GM18517 (cell line): ENCODE data around the gene NYAP2.
A peak's percentile ranks its signal among the peaks of the same experiment; 100 is the strongest.

ENCODE experiments used
- ATAC-seq: cut with Tn5 transposase; IDR thresholded peaks from one replicate; pipeline ENCODE4 v1.9.1; 2021; ENCODE audit warnings: mild to moderate bottlenecking, moderate library complexity; ENCODE audit not compliant: unreplicated experiment

The NYAP2 gene

GRCh38 chr2:225428360-225428759 is 28.9 kb downstream of the NYAP2 start:
- no peak for ATAC-seq

GRCh38 chr2:225429717-225430116 is 30.2 kb downstream of the NYAP2 start:
- no peak for ATAC-seq

GRCh38 chr2:225431105-225431863 is 31.8 kb downstream of the NYAP2 start:
- no peak for ATAC-seq

GRCh38 chr2:225434014-225434413 is 34.5 kb downstream of the NYAP2 start:
- no peak for ATAC-seq

- ATAC-seq: no peak
Measured at GRCh38 chr2:225437319-225437718, 37.8 kb downstream of the NYAP2 start.

- no peak for ATAC-seq
Measured at GRCh38 chr2:225438248-225438647, 38.7 kb downstream of the NYAP2 start.

- no peak for ATAC-seq
Measured at GRCh38 chr2:225452677-225453076, 53.2 kb downstream of the NYAP2 start.

GRCh38 chr2:225454412-225454811 is 54.9 kb downstream of the NYAP2 start:
- ATAC-seq: no peak

GRCh38 chr2:225456619-225457260 is 57.2 kb downstream of the NYAP2 start:
- no peak for ATAC-seq

- ATAC-seq: no peak
Measured at GRCh38 chr2:225457482-225457881, 58.0 kb downstream of the NYAP2 start.

GRCh38 chr2:225458431-225459117 is 59.1 kb downstream of the NYAP2 start:
- ATAC-seq: peak; percentile 66

GRCh38 chr2:225462417-225462816 is 62.9 kb downstream of the NYAP2 start:
- ATAC-seq: no peak

- no peak for ATAC-seq
Measured at GRCh38 chr2:225462945-225463344, 63.4 kb downstream of the NYAP2 start.

GRCh38 chr2:225463449-225463848 is 63.9 kb downstream of the NYAP2 start:
- ATAC-seq: no peak

- peak; percentile 90 for ATAC-seq
Measured at GRCh38 chr2:225464346-225465025, 65.0 kb downstream of the NYAP2 start.

GRCh38 chr2:225465827-225466226 is 66.3 kb downstream of the NYAP2 start:
- ATAC-seq: no peak

- ATAC-seq: no peak
Measured at GRCh38 chr2:225466891-225467604, 67.5 kb downstream of the NYAP2 start.

GRCh38 chr2:225468131-225468530 is 68.6 kb downstream of the NYAP2 start:
- ATAC-seq: no peak

GRCh38 chr2:225471039-225471438 is 71.5 kb downstream of the NYAP2 start:
- no peak for ATAC-seq

GRCh38 chr2:225471482-225471881 is 72.0 kb downstream of the NYAP2 start:
- ATAC-seq: no peak

- no peak for ATAC-seq
Measured at GRCh38 chr2:225472161-225472560, 72.7 kb downstream of the NYAP2 start.
